Stimulated activated CD8-positive, alpha-beta memory T cell treated with anti-CD3 and anti-CD28 coated beads, Interleukin-12 subunit alpha, Interleukin-12 subunit beta, amount 100 ng/mL, for 24 hours (primary cell): ENCODE data around the gene HSDL2.
"Not testable (repeated sequence)": the region's sequence is repeated elsewhere in the genome, so short reads cannot be mapped to it uniquely, and the experiment has no call there.

Experiments used
- DNase-seq: peaks from one replicate; pipeline ENCODE4 v3.0.0-alpha.2; 2020; ENCODE audit errors: extremely low read depth

HSDL2 gene

DNA sequence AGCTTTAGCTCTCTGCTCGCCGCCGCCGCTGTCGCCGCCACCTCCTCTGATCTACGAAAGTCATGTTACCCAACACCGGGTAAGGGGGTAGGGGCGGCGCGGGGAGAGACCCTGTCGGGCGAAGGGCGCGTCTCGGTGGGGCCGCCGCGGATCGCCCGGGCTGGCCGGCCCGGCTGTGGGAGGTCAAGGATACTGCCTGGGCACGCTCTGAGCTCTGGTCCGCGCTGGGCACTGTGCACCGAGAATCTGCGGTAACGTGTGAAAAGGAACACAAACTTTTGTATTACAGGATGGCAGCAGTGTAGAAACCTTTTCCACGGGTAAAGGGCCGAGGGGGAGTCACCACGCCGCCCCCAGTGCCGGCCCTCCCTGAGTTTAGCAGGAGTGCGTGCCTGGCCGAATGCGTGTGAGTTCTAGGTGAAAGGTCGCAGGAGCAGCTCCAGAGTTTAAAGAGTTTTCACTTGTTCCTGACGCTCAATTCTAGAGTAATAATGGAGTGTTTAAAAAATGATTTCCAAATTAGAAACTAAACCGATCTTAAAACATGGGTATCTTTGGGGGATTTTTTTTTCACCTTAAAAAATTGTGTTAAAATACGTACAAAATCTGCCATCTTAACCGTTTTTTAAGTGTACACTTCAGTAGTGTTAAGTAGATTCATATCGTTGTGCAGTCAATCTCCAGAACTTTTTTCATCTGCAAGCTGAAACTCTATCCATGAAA, at the start of gene HSDL2:
Gene HSDL2, plus strand, starts transcription at position 7 of the 723 bp plus-strand sequence. Its CDS starts 56 bp downstream, at position 63.
- DNase-seq, result no peak

DNA sequence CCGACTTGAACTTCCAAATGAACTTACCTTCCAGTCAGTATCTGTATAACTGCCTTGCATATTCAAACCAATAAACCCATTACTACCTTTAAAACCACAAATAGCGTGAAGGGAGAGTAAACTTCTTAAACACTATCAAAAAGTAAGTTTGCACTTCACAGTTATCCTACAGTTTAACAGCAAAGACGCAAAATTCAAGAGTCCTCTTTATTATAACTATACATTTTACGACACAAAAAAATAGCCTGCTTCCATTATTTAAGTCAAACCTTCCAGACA, 48.3 kb upstream of the HSDL2 start:
- no peak for DNase-seq

GRCh38 chr9:112332214-112332613, 47.7 kb upstream of the HSDL2 start:
- no peak for DNase-seq

GRCh38 chr9:112332674-112332976, 47.3 kb upstream of the HSDL2 start:
- no peak for DNase-seq

GRCh38 chr9:112332977-112333638, 46.8 kb upstream of the HSDL2 start, which contains the start of gene PTBP3:
PTBP3 (minus strand) TSS chr9:112333619; CDS start chr9:112297865, 35,754 bp downstream.
- DNase-seq, result peak; percentile 51

DNA sequence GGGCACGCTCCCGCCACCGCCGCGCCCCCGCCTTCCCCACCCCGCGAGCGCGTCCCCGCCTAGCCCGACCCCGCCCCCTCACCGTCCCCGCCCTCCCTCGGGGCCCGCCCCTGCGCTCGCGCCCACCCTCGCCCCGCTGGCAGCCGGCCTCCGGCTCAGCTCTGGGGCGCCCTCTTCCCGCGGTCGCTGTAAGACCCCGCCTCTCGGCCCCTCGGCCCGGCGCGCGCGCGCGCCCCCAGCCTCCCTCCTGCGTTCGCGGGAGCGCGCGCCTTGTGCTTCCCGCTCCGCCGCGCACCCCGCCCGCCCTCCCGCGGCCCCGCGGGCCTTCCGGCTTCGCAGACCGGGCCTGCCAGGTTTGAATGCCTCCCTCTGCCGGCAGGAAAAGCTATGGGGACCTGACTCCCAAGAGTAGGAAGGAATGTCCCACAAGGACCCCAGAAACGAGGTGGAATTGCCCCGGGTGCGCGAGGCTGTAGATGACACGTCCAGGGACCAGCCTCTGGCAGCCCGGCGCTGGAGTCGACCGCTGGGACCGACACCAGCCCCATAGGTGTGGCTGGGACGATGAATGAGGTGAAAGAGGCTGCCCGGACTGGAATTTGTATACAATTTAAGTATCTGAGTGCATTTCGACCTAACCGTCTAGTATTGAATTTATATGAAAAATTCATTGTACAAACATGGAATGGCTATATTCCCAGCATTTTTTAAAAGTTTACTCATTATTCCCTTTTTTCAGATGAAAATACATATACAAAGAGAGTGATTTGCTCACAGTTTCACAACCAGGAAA, 46.1 kb upstream of the HSDL2 start:
- DNase-seq, result peak; percentile 89

DNA sequence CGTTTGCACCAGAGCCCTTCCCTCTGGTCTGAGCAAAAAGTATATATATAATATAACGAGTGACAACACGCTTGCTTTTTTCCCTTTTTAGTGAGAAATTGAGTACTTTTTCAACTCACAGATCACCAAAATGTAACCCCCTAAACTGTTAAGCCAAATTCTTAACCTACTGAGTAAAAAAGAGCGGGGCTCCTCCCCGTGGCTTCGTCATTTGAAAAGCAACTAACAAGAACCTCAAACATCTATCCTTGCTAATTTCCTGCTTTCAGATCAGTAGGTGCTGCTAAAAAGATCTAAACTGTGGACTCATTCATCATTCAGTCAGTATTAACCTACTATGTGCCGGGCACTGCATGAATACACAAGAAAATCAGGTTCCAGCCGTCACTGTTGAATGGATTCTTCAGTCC, 45.5 kb upstream of the HSDL2 start:
- DNase-seq, result peak; percentile 11

- no peak for DNase-seq
These were observed 42.4 kb upstream of the HSDL2 start for GRCh38 chr9:112337547-112337946.

GRCh38 chr9:112338561-112338960, 41.3 kb upstream of the HSDL2 start:
- no peak for DNase-seq

- DNase-seq, result no peak
These were observed 40.0 kb upstream of the HSDL2 start for GRCh38 chr9:112339886-112340285.

GRCh38 chr9:112341730-112342129, 38.2 kb upstream of the HSDL2 start:
- DNase-seq, result no peak

GRCh38 chr9:112348257-112349007, 31.5 kb upstream of the HSDL2 start:
- peak; percentile 49 for DNase-seq

GRCh38 chr9:112349008-112349333, 30.9 kb upstream of the HSDL2 start:
- DNase-seq, result no peak

- no peak for DNase-seq
These were observed 28.7 kb upstream of the HSDL2 start for GRCh38 chr9:112351184-112351583.

DNA sequence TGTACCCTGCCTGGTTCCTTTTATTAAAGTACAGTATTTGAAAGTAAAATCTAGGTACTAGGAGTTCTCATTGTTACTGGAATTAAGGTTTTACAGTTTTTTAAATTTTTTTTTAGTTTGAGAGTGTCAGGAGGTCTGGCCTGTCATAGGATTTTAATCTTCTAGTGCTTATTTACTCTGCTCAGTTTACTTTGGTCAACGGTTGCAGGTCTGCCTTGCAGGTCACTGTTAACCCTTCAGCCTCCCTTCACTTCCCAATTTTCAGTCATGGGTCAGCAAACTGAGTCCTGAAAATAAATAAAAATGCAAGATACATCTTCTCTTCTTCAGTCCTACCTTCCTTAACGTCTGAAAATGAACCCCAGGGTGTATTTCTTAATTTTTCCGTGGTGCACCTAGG, 27.7 kb upstream of the HSDL2 start:
- DNase-seq, result no peak

DNA sequence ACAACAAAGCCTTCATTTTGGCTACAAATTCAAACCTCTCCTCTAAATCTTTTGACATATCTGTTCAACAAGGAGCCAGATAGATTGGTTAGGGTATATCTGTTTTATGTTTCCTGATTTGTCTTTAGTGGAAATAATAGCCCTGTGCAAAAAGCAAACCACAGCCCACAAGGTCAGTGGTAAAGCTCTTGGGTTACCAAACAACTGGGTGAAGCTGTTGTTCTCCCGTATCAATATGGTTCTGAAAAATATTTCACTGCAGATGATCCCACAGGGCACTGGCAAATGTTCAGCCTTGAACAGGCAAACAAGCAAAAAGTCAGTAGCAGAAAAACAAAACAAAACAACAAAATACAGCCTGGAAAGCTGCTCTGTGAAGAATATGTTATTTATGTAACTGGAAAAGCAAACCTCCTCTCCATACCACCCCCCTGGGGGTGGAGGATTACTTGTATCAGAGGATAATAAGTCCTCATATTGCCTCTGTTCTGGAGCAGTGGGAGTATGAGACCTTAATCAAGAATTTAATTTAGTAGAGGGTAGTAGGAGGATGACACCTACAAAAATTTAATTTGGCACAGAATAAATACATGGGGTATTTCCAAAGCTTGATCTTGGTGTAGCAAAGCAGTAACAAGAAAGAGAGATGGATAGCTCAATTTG, 25.7 kb upstream of the HSDL2 start:
- no peak for DNase-seq

DNA sequence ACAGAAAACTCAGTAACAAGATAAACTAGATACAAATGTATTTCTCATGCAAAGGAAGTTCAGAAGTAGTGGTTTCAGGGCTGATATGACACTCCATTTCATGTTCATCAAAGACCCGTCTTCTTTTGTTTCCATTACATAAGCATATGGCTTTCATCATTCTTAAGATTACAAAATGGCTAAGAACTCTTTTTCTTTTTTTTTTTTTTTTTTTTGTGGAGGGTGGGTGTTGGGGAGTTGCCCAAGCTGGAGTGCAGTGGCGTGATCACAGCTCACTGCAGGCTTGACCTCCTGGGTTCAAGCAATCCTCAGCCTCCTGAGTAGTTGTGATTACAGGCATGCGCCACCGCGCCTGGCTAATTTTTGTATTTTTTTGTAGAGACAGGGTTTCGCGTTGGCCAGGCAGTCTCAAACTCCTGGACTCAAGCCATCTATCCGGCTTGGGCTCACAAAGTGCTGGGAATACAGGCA, 24.4 kb upstream of the HSDL2 start:
- no peak for DNase-seq

- no peak for DNase-seq
These were observed 19.7 kb upstream of the HSDL2 start for GRCh38 chr9:112360047-112360804.

DNA sequence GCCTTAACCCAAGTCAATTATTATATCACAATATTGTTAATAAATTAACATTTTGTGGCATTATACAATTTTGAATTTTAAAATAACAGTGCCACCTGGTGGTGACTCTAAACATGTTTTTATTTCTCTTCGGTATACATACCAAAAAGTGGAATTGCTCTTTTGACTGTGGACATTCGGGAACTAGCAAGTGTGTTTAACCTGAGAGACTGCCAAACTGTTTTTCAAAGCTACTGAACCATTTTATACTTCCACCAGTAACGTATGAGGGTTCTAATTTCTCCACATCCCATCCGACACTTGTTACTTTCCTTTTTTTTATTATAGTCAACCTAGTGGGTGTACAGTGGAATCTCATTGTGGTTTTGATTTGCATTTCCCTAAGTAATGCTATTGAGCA, 18.3 kb upstream of the HSDL2 start:
- DNase-seq, result no peak

DNA sequence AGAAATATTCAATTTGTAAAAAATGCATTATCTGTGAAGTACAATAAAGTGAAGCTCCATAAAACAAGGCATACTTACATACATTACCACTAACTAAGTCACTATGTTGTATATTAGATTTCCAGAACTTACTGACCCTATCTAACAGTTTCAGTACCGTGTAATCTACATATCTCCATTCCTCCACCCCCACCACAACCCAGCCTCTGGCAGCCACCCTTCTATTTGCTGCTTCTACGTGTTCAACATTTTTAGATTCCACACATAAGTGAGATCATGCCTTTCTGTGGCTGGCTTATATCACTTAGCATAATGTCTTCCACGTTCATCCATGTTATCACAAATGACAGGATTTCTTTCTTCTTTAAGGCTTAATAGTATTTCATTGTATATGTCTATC, 15.1 kb upstream of the HSDL2 start:
- no peak for DNase-seq

GRCh38 chr9:112365257-112365656, 14.7 kb upstream of the HSDL2 start:
- DNase-seq, result not testable (repeated sequence)
